ENCODE measurements around the gene PRPS1L1. TPM values are rescaled to one million over a fixed set of nuclear protein-coding genes. Genes with fewer than 3 reads are reported as not detected.

PRPS1L1 gene
- total RNA-seq (2013) = not detected
- polyA plus RNA-seq (not detected), polyA minus RNA-seq (not detected in 2 replicates), total RNA-seq (0 to 0.23 (median 0) reads per million in 11 experiments)

DNA sequence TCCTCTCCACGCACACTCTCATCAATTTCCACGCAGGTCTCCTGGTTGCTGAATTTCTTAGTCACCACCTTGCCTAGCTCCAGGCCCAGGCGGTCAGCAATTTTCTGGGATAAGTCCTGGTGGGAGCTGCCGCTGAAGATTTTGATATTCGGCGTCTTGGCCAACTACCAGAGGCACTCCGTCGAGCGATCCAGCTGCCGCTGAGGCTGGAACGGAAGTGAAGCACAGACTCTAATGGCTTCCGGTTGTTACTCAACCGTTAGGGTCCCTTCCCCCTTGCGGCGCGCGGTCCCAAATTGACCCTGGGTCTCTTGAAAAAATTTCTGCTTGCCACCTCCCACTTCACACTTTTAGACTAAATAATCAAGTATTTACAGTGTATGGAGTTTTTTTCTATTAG lies at the start of gene PRPS1L1:
PRPS1L1 (minus strand) TSS at position 219 of the 400 bp plus-strand sequence.
- Mint-ChIP-seq H3K9me3 (peaks cover 0 to 5% (median 3%) of the 10 kb centered on the region in 7 donors), H3K4me3 (no peak within 1 kb of the TSS), H3K27ac (no peak within 1 kb of the TSS), H3K4me1 (no peaks in the 10 kb centered on the region), H3K36me3 (no peaks in the 10 kb centered on the region), H3K27me3 (ENCODE audit: low read depth in 3 of 3) (no peaks in the 10 kb centered on the region)
- H3K4me2 ChIP-seq (replicated peaks; ENCODE audit: extremely low read depth, low read length, poor library complexity, severe bottlenecking) = no peak within 1 kb of the TSS
- intact Hi-C loops (cut with micrococcal nuclease) = no loop called here
- H2AFZ ChIP-seq (ENCODE audit: insufficient read depth, low read depth, low read length, poor library complexity, severe bottlenecking) = no peak within 1 kb of the TSS
- DNase-seq = no peak
- WGBS (ENCODE audit: insufficient coverage) = 94% methylated on average over 10 of the region's 17 CpGs
- no peaks in the 10 kb centered on the region for H3K4me1 ChIP-seq (ENCODE audit: control insufficient read depth in 1 of 2, insufficient read depth in 2 of 2, low read length in 2 of 2)
- no peaks in the 10 kb centered on the region for H4K20me1 ChIP-seq (ENCODE audit: insufficient read depth, low read length)
- no peak within 1 kb of the TSS for H3K4me3 ChIP-seq (replicated peaks in 1 of 3; ENCODE audit: low read depth in 2 of 3, low read length in 3 of 3)
- H3K27me3 ChIP-seq (ENCODE audit: control insufficient read depth in 2 of 2, insufficient read depth in 2 of 2, low read length in 2 of 2) = no peaks in the 10 kb centered on the region
- H3K36me3 ChIP-seq (replicated peaks in 1 of 2; ENCODE audit: control insufficient read depth in 1 of 2, insufficient read depth in 2 of 2, low read length in 2 of 2) = no peaks in the 10 kb centered on the region
- H3K9me3 ChIP-seq (replicated peaks in 1 of 2; ENCODE audit: control insufficient read depth in 1 of 2, insufficient read depth in 1 of 2, low read length in 2 of 2) = peaks cover 0 to 4% of the 10 kb centered on the region in 2 donors
- no peaks in the 10 kb centered on the region for H3K79me2 ChIP-seq (ENCODE audit: insufficient read depth, low read length)
- TF ChIP-seq CTCF (IDR thresholded peaks at IDR 0.05) = no peak
- no peak within 1 kb of the TSS for H3K9ac ChIP-seq (ENCODE audit: insufficient read depth, low read length, poor library complexity, severe bottlenecking)
- no peak within 1 kb of the TSS for H3K27ac ChIP-seq (ENCODE audit: low read depth in 1 of 2, low read length in 2 of 2)

DNA sequence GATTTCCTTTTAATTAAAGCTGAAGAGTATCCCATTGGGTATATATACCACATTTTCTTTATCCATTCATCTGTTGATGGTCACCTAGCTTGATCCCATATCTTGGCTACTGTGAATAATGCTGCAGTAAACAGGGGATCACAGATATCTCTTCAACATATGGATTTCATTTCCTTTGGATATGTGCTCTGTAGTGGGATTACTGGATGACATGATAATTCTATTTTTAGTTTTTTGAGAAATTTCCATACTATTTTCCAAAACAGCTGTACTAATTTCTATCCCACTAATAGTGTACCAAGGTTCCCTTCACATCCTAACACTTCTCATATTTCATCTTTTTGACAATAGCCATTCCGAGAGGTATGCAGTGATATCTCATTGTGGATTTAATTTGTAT lies 48.8 kb upstream of the PRPS1L1 start:
- H3K4me2 ChIP-seq (replicated peaks; ENCODE audit: extremely low read depth, low read length, poor library complexity, severe bottlenecking) = no peak overlapping the region
- no peaks in the 10 kb centered on the region for H3K4me1 ChIP-seq (ENCODE audit: control insufficient read depth in 1 of 2, insufficient read depth in 2 of 2, low read length in 2 of 2)
- no peak for DNase-seq
- H3K27ac Mint-ChIP-seq = no peak overlapping the region
- H3K27me3 ChIP-seq (ENCODE audit: control insufficient read depth in 2 of 2, insufficient read depth in 2 of 2, low read length in 2 of 2) = no peaks in the 10 kb centered on the region
- no peak overlapping the region for H3K9ac ChIP-seq (ENCODE audit: insufficient read depth, low read length, poor library complexity, severe bottlenecking)
- H3K36me3 ChIP-seq (replicated peaks in 1 of 2; ENCODE audit: control insufficient read depth in 1 of 2, insufficient read depth in 2 of 2, low read length in 2 of 2) = no peaks in the 10 kb centered on the region
- no CpG with 5 or more reads among the region's 1 CpG for WGBS (ENCODE audit: insufficient coverage)
- peaks cover 6 to 20% (median 9%) of the 10 kb centered on the region in 7 donors for H3K9me3 Mint-ChIP-seq
- H3K27me3 Mint-ChIP-seq (ENCODE audit: low read depth in 3 of 3) = peaks cover 0 to 3% (median 2%) of the 10 kb centered on the region in 3 donors
- no peaks in the 10 kb centered on the region for H4K20me1 ChIP-seq (ENCODE audit: insufficient read depth, low read length)
- H3K79me2 ChIP-seq (ENCODE audit: insufficient read depth, low read length) = no peaks in the 10 kb centered on the region
- H3K4me1 Mint-ChIP-seq = no peaks in the 10 kb centered on the region
- intact Hi-C loops (cut with micrococcal nuclease) = no loop called here
- no peaks in the 10 kb centered on the region for H3K36me3 Mint-ChIP-seq
- no peak overlapping the region for H2AFZ ChIP-seq (ENCODE audit: insufficient read depth, low read depth, low read length, poor library complexity, severe bottlenecking)
- peaks cover 7% of the 10 kb centered on the region in 2 donors for H3K9me3 ChIP-seq (replicated peaks in 1 of 2; ENCODE audit: control insufficient read depth in 1 of 2, insufficient read depth in 1 of 2, low read length in 2 of 2)
- H3K4me3 Mint-ChIP-seq = no peak overlapping the region
- H3K27ac ChIP-seq (ENCODE audit: low read depth in 1 of 2, low read length in 2 of 2) = no peak overlapping the region
- no peak overlapping the region for H3K4me3 ChIP-seq (replicated peaks in 1 of 3; ENCODE audit: low read depth in 2 of 3, low read length in 3 of 3)
- TF ChIP-seq CTCF (IDR thresholded peaks at IDR 0.05) = no peak
